Spleen (tissue), 11 donors: ENCODE results near the gene UBE3B. TPM values are rescaled to one million over a fixed set of nuclear protein-coding genes. Genes with fewer than 3 reads are reported as not detected.

Source experiments
- DNase-seq: peaks from one replicate; pipeline ENCODE4 v3.0.0-alpha.2; 2020
- H3K27ac ChIP-seq, 8 donors: fragments of 200-600 bp; sonication (generic) in 7 of 8; 1 replicate in 4 of 8; 2 replicates in 4 of 8; pipeline versions ENCODE4 v1.5.0 to v1.8.0; 2016 to 2021; ENCODE audit warnings: inconsistent platforms in 4 of 8, mild to moderate bottlenecking in 4 of 8, moderate library complexity in 1 of 8
- H3K27me3 ChIP-seq, 7 donors: fragments of 200-600 bp; sonication (generic) in 6 of 7; replicated peaks in 1 of 7; 1 replicate in 4 of 7; 2 replicates in 3 of 7; pipeline versions ENCODE4 v1.5.0 to v1.8.0; 2016 to 2021; ENCODE audit warnings: inconsistent platforms in 3 of 7, mild to moderate bottlenecking in 1 of 7
- H3K36me3 ChIP-seq, 6 donors: fragments of 200-600 bp; sonication (generic) in 5 of 6; 1 replicate in 4 of 6; 2 replicates in 2 of 6; pipeline versions ENCODE4 v1.5.0 to v1.8.0; 2016 to 2021; ENCODE audit warnings: inconsistent platforms in 2 of 6
- H3K4me1 ChIP-seq, 6 donors: fragments of 200-600 bp; sonication (generic) in 5 of 6; 1 replicate in 3 of 6; 2 replicates in 3 of 6; pipeline versions ENCODE4 v1.5.0 to v1.8.0; 2016 to 2021; ENCODE audit warnings: inconsistent platforms in 3 of 6
- H3K4me3 ChIP-seq, 8 donors: fragments of 200-600 bp; sonication (generic) in 7 of 8; 1 replicate in 4 of 8; 2 replicates in 4 of 8; pipeline versions ENCODE4 v1.5.0 to v1.8.0; 2016 to 2021; ENCODE audit warnings: inconsistent platforms in 4 of 8, mild to moderate bottlenecking in 4 of 8, moderate library complexity in 2 of 8
- H3K9me3 ChIP-seq, 8 donors: fragments of 200-600 bp; sonication (generic) in 7 of 8; 1 replicate in 4 of 8; 2 replicates in 4 of 8; pipeline versions ENCODE4 v1.5.0 to v1.8.0; 2016 to 2021; ENCODE audit warnings: inconsistent platforms in 4 of 8
- POLR2A ChIP-seq, 3 donors: fragments of 450-650 bp; IDR thresholded peaks; one replicate each; pipeline ENCODE4 v1.5.1; 2017; ENCODE audit warnings: antibody characterized with exemption in 3 of 3, mild to moderate bottlenecking in 1 of 3
- POLR2AphosphoS5 ChIP-seq, 3 donors: sonication (generic); formaldehyde crosslinking; IDR thresholded peaks; one replicate each; pipeline ENCODE4 v1.5.1; 2017; ENCODE audit warnings: antibody characterized with exemption in 3 of 3
- WGBS, 5 donors: extraction: QIAGEN DNeasy Blood & Tissue Kit in 3 of 5; methylation state at CpG; one replicate each; pipeline versions ENCODE4 v1.1.5 to v1.1.7; 2013 to 2018; 5-methylcytosine and 5-hydroxymethylcytosine counted together
- intact Hi-C: fragments of 100-400 bp; cut with DNase I; formaldehyde crosslinking; loops from one replicate; pipeline ENCODE4 v1.15.0; 2023; ENCODE audit warnings: low total_unique reads
- polyA plus RNA-seq, 3 donors: library from polyadenylated mRNA; stranded (reverse); fragments of 200-250 nt; gene quantifications; one replicate each; pipeline ENCODE4 v1.2.1, GENCODE V29; 2013
- total RNA-seq, 7 donors: library from RNA; depleted of rRNA in 3 of 7; stranded (reverse); fragments of >200 nt in 3 of 7; fragmentation: NEBNext Ultra II Directional in 4 of 7; extraction: Animal tissue kit (Norgen Biotek cat#: 25700) in 4 of 7; gene quantifications; one replicate each; pipeline versions ENCODE4 v1.1.0 to v1.2.1, GENCODE V29; 2016 to 2021
- TF ChIP-seq, protein P1 (sequence below), 11 experiments: fragments of 200-600 bp in 7 of 11; fragments of 450-650 bp in 4 of 11; sonication (generic) in 4 of 11; IDR thresholded peaks in 8 of 11; conservative IDR thresholded peaks in 3 of 11; 1 replicate in 7 of 11; 2 replicates in 4 of 11; pipeline versions ENCODE4 v1.4.0 to v1.8.0; 2016 to 2021; ENCODE audit warnings: antibody characterized with exemption in 11 of 11, inconsistent platforms in 4 of 11, mild to moderate bottlenecking in 1 of 11
- donor health status: healthy with polysubstance abuse.
- donor health status: DM: no; HTN: no; CAD: no; lungs with moderate emphysema.
- donor health status: DM: no; HTN: no; CAD: no.
- donor health status: Bipolar disorder and iron deficiency.
- donor health status: healthy.
- donor health status: DM: no; HTN: no; CAD: no.
- donor health status: DM: yes; HTN: yes; CAD: no.

The UBE3B gene
- total and polyA plus RNA-seq, 10 donors, result 5.7 to 63.1 (median 42.3) TPM

GRCh38 chr12:109529691-109530640 is 52.5 kb downstream of the UBE3B start:
- Histone ChIP-seq H3K4me3 (no peak overlapping the region), H3K36me3 (peaks cover 0 to 100% (median 87%) of the 10 kb centered on the region in 6 donors), H3K27me3 (no peaks in the 10 kb centered on the region), H3K9me3 (no peaks in the 10 kb centered on the region), H3K27ac (no peak overlapping the region), H3K4me1 (peaks cover 0 to under 1% (median 0%) of the 10 kb centered on the region in 6 donors)
- TF ChIP-seq, protein P1, sequence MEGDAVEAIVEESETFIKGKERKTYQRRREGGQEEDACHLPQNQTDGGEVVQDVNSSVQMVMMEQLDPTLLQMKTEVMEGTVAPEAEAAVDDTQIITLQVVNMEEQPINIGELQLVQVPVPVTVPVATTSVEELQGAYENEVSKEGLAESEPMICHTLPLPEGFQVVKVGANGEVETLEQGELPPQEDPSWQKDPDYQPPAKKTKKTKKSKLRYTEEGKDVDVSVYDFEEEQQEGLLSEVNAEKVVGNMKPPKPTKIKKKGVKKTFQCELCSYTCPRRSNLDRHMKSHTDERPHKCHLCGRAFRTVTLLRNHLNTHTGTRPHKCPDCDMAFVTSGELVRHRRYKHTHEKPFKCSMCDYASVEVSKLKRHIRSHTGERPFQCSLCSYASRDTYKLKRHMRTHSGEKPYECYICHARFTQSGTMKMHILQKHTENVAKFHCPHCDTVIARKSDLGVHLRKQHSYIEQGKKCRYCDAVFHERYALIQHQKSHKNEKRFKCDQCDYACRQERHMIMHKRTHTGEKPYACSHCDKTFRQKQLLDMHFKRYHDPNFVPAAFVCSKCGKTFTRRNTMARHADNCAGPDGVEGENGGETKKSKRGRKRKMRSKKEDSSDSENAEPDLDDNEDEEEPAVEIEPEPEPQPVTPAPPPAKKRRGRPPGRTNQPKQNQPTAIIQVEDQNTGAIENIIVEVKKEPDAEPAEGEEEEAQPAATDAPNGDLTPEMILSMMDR (IDR thresholded peaks at IDR 0.05 in 8 of 11, conservative IDR thresholded peaks at IDR 0.05 in 3 of 11), result no peak
- no peak for TF ChIP-seq POLR2A (IDR thresholded peaks at IDR 0.05)
- TF ChIP-seq POLR2AphosphoS5 (IDR thresholded peaks at IDR 0.05), result no peak
- 80 to 92% (median 89%) methylated on average over 19 of the region's 19 CpGs for WGBS, 5 donors
- intact Hi-C loops, result no loop called here
- peak; percentile 37 for DNase-seq

GRCh38 chr12:109531411-109531810 is 54.0 kb downstream of the UBE3B start:
- intact Hi-C loops, result no loop called here
- DNase-seq, result no peak
- TF ChIP-seq POLR2AphosphoS5 (IDR thresholded peaks at IDR 0.05), result no peak
- Histone ChIP-seq H3K9me3 (no peaks in the 10 kb centered on the region), H3K4me3 (no peak overlapping the region), H3K36me3 (peaks cover 0 to 99% (median 80%) of the 10 kb centered on the region in 6 donors), H3K27ac (no peak overlapping the region), H3K27me3 (no peaks in the 10 kb centered on the region), H3K4me1 (peaks cover 0 to 10% (median 0%) of the 10 kb centered on the region in 6 donors)
- 74 to 100% (median 81%) methylated on average over 1 to 2 of the region's 2 CpGs for WGBS, 5 donors

- TF ChIP-seq POLR2A (IDR thresholded peaks at IDR 0.05) (no peak), POLR2AphosphoS5 (IDR thresholded peaks at IDR 0.05) (no peak)
- TF ChIP-seq, protein P1 (IDR thresholded peaks at IDR 0.05 in 8 of 11, conservative IDR thresholded peaks at IDR 0.05 in 3 of 11), result no peak
- peaks cover 0 to 97% (median 73%) of the 10 kb centered on the region in 6 donors for H3K36me3 ChIP-seq
- WGBS, 5 donors, result 87 to 95% (median 90%) methylated on average over 21 to 24 of the region's 24 CpGs
- intact Hi-C loops, result no loop called here
- H3K9me3 ChIP-seq, result no peaks in the 10 kb centered on the region
- no peaks in the 10 kb centered on the region for H3K27me3 ChIP-seq
- no peak overlapping the region for H3K27ac ChIP-seq
- DNase-seq, result peak; percentile 40
- peaks cover 0 to 10% (median 0%) of the 10 kb centered on the region in 6 donors for H3K4me1 ChIP-seq
- H3K4me3 ChIP-seq, result no peak overlapping the region
These were observed 55.5 kb downstream of the UBE3B start for GRCh38 chr12:109532721-109533486.

DNA sequence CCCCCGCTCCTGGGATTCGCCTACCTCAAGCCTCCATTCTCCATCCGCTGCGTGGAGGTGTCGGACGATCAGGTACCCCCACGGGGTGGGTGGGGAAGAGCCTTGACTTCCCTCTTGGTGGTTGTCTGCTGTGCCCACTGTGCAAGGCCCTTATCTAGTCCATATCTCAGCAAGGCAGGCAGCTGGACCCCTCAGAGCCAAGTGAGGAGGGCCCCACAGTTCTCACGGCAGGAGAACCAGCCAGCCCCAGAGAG is 56.0 kb downstream of the UBE3B start:
- Histone ChIP-seq H3K36me3 (peaks cover 0 to 96% (median 68%) of the 10 kb centered on the region in 6 donors), H3K27me3 (no peaks in the 10 kb centered on the region), H3K4me3 (no peak overlapping the region), H3K4me1 (peaks cover 0 to 10% (median 0%) of the 10 kb centered on the region in 6 donors), H3K27ac (no peak overlapping the region), H3K9me3 (no peaks in the 10 kb centered on the region)
- peak; percentile 56 for DNase-seq
- intact Hi-C loops, result no loop called here
- 92 to 97% (median 95%) methylated on average over 8 of the region's 8 CpGs for WGBS, 5 donors
- TF ChIP-seq, protein P1 (IDR thresholded peaks at IDR 0.05 in 8 of 11, conservative IDR thresholded peaks at IDR 0.05 in 3 of 11), result no peak
- TF ChIP-seq POLR2A (IDR thresholded peaks at IDR 0.05) (no peak), POLR2AphosphoS5 (IDR thresholded peaks at IDR 0.05) (no peak)
